GM21515 (cell line): ENCODE data around the gene SIVA1.

Experiments used
- ATAC-seq: cut with Tn5 transposase; IDR thresholded peaks from one replicate; pipeline ENCODE4 v1.9.1; 2021; ENCODE audit not compliant: unreplicated experiment

Gene SIVA1

GRCh38 chr14:104734601-104734990 is 18.4 kb upstream of the SIVA1 start:
- ATAC-seq: no peak

GRCh38 chr14:104734991-104735779 is 17.8 kb upstream of the SIVA1 start:
- ATAC-seq: no peak

GRCh38 chr14:104735830-104736642 is 16.9 kb upstream of the SIVA1 start:
- no peak for ATAC-seq

- no peak for ATAC-seq
These were observed 14.4 kb upstream of the SIVA1 start for GRCh38 chr14:104738375-104739019.

GRCh38 chr14:104739026-104739425 is 13.9 kb upstream of the SIVA1 start:
- no peak for ATAC-seq

GRCh38 chr14:104739546-104740516 is 13.1 kb upstream of the SIVA1 start:
- ATAC-seq: no peak

- ATAC-seq: no peak
These were observed 11.7 kb upstream of the SIVA1 start for GRCh38 chr14:104741108-104741802.

GRCh38 chr14:104741803-104742251 is 11.1 kb upstream of the SIVA1 start:
- ATAC-seq: no peak

GRCh38 chr14:104742586-104743455 is 10.1 kb upstream of the SIVA1 start:
- ATAC-seq: no peak

- no peak for ATAC-seq
These were observed 9.2 kb upstream of the SIVA1 start for GRCh38 chr14:104743461-104744380.

- no peak for ATAC-seq
These were observed 8.5 kb upstream of the SIVA1 start for GRCh38 chr14:104744484-104744883.

GRCh38 chr14:104745431-104745830 is 7.5 kb upstream of the SIVA1 start:
- ATAC-seq: no peak

- no peak for ATAC-seq
These were observed 6.8 kb upstream of the SIVA1 start for GRCh38 chr14:104746071-104746545.

- ATAC-seq: no peak
These were observed 5.9 kb upstream of the SIVA1 start for GRCh38 chr14:104746934-104747481.

- no peak for ATAC-seq
These were observed 5.1 kb upstream of the SIVA1 start for GRCh38 chr14:104747876-104748275.

- ATAC-seq: no peak
These were observed 3.8 kb upstream of the SIVA1 start for GRCh38 chr14:104749111-104749649.
